K562 (cell line): ENCODE data around the gene SLC13A1. TPM values are rescaled to one million over a fixed set of nuclear protein-coding genes. Genes with fewer than 3 reads are reported as not detected.

ENCODE experiments used
- ATAC-seq: fragments of 200-7000 bp; cut with Tn5 transposase; 3 replicates; pipeline ENCODE4 v1.9.1; 2020; ENCODE audit warnings: moderate library complexity
- BruUV-seq: library from RNA; stranded (reverse); fragments of 400-500 nt; replicated peaks from 2 replicates; lab custom pipeline; 2021; lab: Mats Ljungman, UMichigan
- CTCF ChIA-PET: fragments of 300-600 bp; formaldehyde crosslinking; extraction: SDS; loops from one replicate; lab custom pipeline; 2021; ENCODE audit warnings: low intra/inter-chr PET ratio; lab: Yijun Ruan, JAX
- POLR2A ChIA-PET: fragments of 300-600, 350-650 bp; sonication (Branson Sonifier 250); formaldehyde crosslinking; extraction: SDS; loops from one replicate; lab custom pipeline; 2021; ENCODE audit warnings: antibody characterized with exemption, inconsistent platforms; lab: Yijun Ruan, JAX
- DNase-seq, 4 experiments: peaks; one replicate each; pipeline versions ENCODE4 v3.0.0 to v3.0.0-alpha.2; 2011 to 2018; ENCODE audit warnings: low spot score in 3 of 4, mixed read lengths in 3 of 4; ENCODE audit errors: extremely low read depth in 1 of 4
- FAIRE-seq: peaks from 2 replicates; lab custom pipeline; 2011; peaks lifted over from hg19 to GRCh38; lab: Jason Lieb, UNC
- H2AFZ ChIP-seq: 2 replicates; pipeline ENCODE4 v1.6.0; 2011; ENCODE audit warnings: low read depth, low read length, control low read depth, inconsistent platforms
- H3K27ac ChIP-seq: fragments of 200-600 bp; 3 replicates; pipeline ENCODE4 v1.8.0; 2011; ENCODE audit warnings: low read depth, mild to moderate bottlenecking, control low read depth, inconsistent platforms, low read length, moderate library complexity, mixed read lengths; ENCODE audit errors: extremely low read depth
- H3K27me3 ChIP-seq, 2 experiments: fragments of 300-600 bp in 1 of 2; 2 replicates in 1 of 2; 3 replicates in 1 of 2; pipeline versions ENCODE4 v1.6.0 to v1.8.0; 2011; ENCODE audit warnings: inconsistent platforms in 2 of 2, low read length in 2 of 2, mild to moderate bottlenecking in 1 of 2, mixed read lengths in 1 of 2, moderate library complexity in 1 of 2; ENCODE audit not compliant: control insufficient read depth in 2 of 2, insufficient read depth in 2 of 2
- H3K36me3 ChIP-seq: fragments of 300-600 bp; 3 replicates; pipeline ENCODE4 v1.8.0; 2011; ENCODE audit warnings: mild to moderate bottlenecking, low read length, inconsistent platforms; ENCODE audit not compliant: control insufficient read depth, insufficient read depth
- H3K4me1 ChIP-seq, 2 experiments: fragments of 200-600 bp in 1 of 2; replicated peaks in 1 of 2; 2 replicates in 1 of 2; 3 replicates in 1 of 2; pipeline versions ENCODE4 v1.5.1 to v1.8.0; 2011; ENCODE audit warnings: inconsistent platforms in 2 of 2, low read length in 2 of 2, mild to moderate bottlenecking in 1 of 2, mixed read lengths in 1 of 2, moderate library complexity in 1 of 2; ENCODE audit not compliant: control insufficient read depth in 2 of 2, insufficient read depth in 2 of 2
- H3K4me2 ChIP-seq: 2 replicates; pipeline ENCODE4 v1.6.1; 2011; ENCODE audit warnings: low read length, control low read depth, inconsistent platforms, mixed read lengths; ENCODE audit not compliant: insufficient read depth
- H3K4me3 ChIP-seq: fragments of 200-600 bp; sonication (generic), shearing (Covaris generic); 2 replicates; pipeline ENCODE4 v1.5.1; 2016; ENCODE audit warnings: control low read depth, inconsistent platforms
- H3K79me2 ChIP-seq: fragments of 200-600 bp; 3 replicates; pipeline ENCODE4 v1.8.0; 2011; ENCODE audit warnings: low read length, inconsistent platforms; ENCODE audit not compliant: control insufficient read depth, insufficient read depth
- H3K9ac ChIP-seq, 2 experiments: 2 replicates each; pipeline versions ENCODE4 v1.6.0 to v1.6.1; 2011; ENCODE audit warnings: low read depth in 2 of 2, low read length in 2 of 2, control low read depth in 1 of 2, inconsistent platforms in 1 of 2, mild to moderate bottlenecking in 1 of 2, mixed read lengths in 1 of 2; ENCODE audit not compliant: insufficient read depth in 1 of 2
- H3K9me1 ChIP-seq: one replicate; pipeline ENCODE4 v1.6.0; 2011; ENCODE audit warnings: inconsistent platforms, mild to moderate bottlenecking, low read length, moderate library complexity; ENCODE audit not compliant: control insufficient read depth, insufficient read depth
- H3K9me3 ChIP-seq: replicated peaks from 2 replicates; pipeline ENCODE4 v1.5.1; 2011; ENCODE audit warnings: low read depth, low read length, inconsistent platforms; ENCODE audit not compliant: control insufficient read depth, insufficient read depth
- H4K20me1 ChIP-seq: replicated peaks from 2 replicates; pipeline ENCODE4 v1.6.1; 2011; ENCODE audit warnings: low read length, inconsistent platforms, mixed read lengths; ENCODE audit not compliant: control insufficient read depth, insufficient read depth
- CBX2 ChIP-seq: fragments of 200-600 bp; sonication (generic); IDR thresholded peaks from one replicate; pipeline ENCODE4 v1.6.1; 2012; ENCODE audit warnings: mild to moderate bottlenecking, low read length, inconsistent platforms; ENCODE audit not compliant: insufficient read depth, poor library complexity, severe bottlenecking
- E2F6 ChIP-seq, 2 experiments: IDR thresholded peaks; 2 replicates each; pipeline ENCODE4 v1.6.1; 2011; ENCODE audit warnings: borderline replicate concordance in 1 of 2, control low read depth in 1 of 2, low read depth in 1 of 2, low read length in 1 of 2, mild to moderate bottlenecking in 1 of 2, mixed read lengths in 1 of 2, moderate library complexity in 1 of 2; ENCODE audit not compliant: insufficient read depth in 1 of 2, insufficient read length in 1 of 2, poor library complexity in 1 of 2, severe bottlenecking in 1 of 2; ENCODE audit errors: extremely low read depth in 1 of 2
- HMGXB4 ChIP-seq: sonication (generic); formaldehyde crosslinking; IDR thresholded peaks from 2 replicates; pipeline ENCODE4 v1.8.1; 2023; ENCODE audit warnings: mild to moderate bottlenecking, missing genetic modification reagents
- LEF1 ChIP-seq: fragments of 450-650 bp; IDR thresholded peaks from 2 replicates; pipeline ENCODE4 v1.6.1; 2016; ENCODE audit warnings: mild to moderate bottlenecking
- NCOA4 ChIP-seq: fragments of 450-650 bp; IDR thresholded peaks from 2 replicates; pipeline ENCODE4 v1.6.1; 2018; ENCODE audit warnings: mild to moderate bottlenecking; ENCODE audit not compliant: partially characterized antibody
- ZNF655 ChIP-seq: fragments of 250-450 bp; sonication (Bioruptor Pico); IDR thresholded peaks from 2 replicates; pipeline ENCODE4 v1.5.0; 2021
- WGBS: fragments of 100-300 bp; shearing (Covaris generic); methylation state at CpG from one replicate; pipeline ENCODE4 v1.1.6; 2016; ENCODE audit warnings: low coverage, mixed read lengths; ENCODE audit not compliant: insufficient coverage; ENCODE audit errors: missing lambda C conversion rate; 5-methylcytosine and 5-hydroxymethylcytosine counted together
- in situ Hi-C: fragments of 300-500 bp; cut with MboI; formaldehyde crosslinking; loops from 4 replicates; pipeline ENCODE4 v1.15.0; 2018; ENCODE audit warnings: inconsistent platforms, mixed read lengths
- intact Hi-C: fragments of 100-400 bp; cut with micrococcal nuclease; formaldehyde crosslinking; loops from 2 replicates; pipeline ENCODE4 v1.14.2; 2022
- polyA plus RNA-seq, 8 experiments: library from polyadenylated mRNA; depleted of rRNA in 4 of 8; stranded (reverse) in 5 of 8; unstranded in 3 of 8; fragments of >200 nt; fragmentation: Nextera tagmentation in 2 of 8; fragmentation: Illumina TruSeq in 1 of 8; extraction: Ambion mirVana in 2 of 8; extraction: Trizol in 1 of 8; gene quantifications; 2 replicates each; pipeline versions ENCODE4 v1.2.1 to v1.2.3, GENCODE V29; 2011 to 2014; ENCODE audit warnings: inconsistent platforms in 1 of 8, missing spikeins in 1 of 8
- total RNA-seq, 7 experiments: library from RNA; depleted of rRNA in 6 of 7; stranded (reverse); fragments of >200 nt in 6 of 7; fragmentation: Illumina TruSeq in 2 of 7; extraction: Trizol in 2 of 7; gene quantifications; 2 replicates each; pipeline versions ENCODE4 v1.2.1 to v1.2.3, GENCODE V29; 2011 to 2021; ENCODE audit warnings: low replicate concordance in 1 of 7
- TF ChIP-seq, protein P1 (sequence below): sonication (generic); formaldehyde crosslinking; IDR thresholded peaks from 2 replicates; pipeline ENCODE4 v1.8.1; 2023; ENCODE audit warnings: mild to moderate bottlenecking, missing genetic modification reagents

The SLC13A1 gene
- total and polyA plus RNA-seq, 9 of the 15 experiments (the other 6 are each of a cell fraction or from before 2014, with no cell fraction given): 0.04 TPM; not detected in 8

DNA sequence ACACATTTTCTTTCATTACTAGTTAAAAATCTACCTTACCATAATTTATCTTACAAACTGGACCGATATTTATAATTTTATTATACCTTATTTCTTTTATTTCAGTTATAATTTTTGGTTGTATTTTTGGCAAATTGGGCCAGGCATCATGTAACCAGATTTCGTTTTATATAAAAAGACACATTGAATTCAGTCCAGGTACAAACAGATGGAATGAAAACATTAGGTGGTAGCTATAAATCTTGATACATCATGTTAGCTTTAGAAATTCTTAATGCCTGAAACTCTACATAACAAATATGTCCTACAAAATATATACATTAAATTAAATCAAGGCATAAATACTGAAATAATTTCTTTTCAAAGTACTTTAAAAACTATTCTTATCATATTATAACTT lies 73.1 kb downstream of the SLC13A1 start:
- H3K27me3 ChIP-seq: no peaks in the 10 kb centered on the region
- H3K79me2 ChIP-seq: no peaks in the 10 kb centered on the region
- H3K36me3 ChIP-seq: no peaks in the 10 kb centered on the region
- CTCF ChIA-PET: no interaction called here
- H2AFZ ChIP-seq: no peak overlapping the region
- no peak for TF ChIP-seq LEF1
- TF ChIP-seq, protein P1, sequence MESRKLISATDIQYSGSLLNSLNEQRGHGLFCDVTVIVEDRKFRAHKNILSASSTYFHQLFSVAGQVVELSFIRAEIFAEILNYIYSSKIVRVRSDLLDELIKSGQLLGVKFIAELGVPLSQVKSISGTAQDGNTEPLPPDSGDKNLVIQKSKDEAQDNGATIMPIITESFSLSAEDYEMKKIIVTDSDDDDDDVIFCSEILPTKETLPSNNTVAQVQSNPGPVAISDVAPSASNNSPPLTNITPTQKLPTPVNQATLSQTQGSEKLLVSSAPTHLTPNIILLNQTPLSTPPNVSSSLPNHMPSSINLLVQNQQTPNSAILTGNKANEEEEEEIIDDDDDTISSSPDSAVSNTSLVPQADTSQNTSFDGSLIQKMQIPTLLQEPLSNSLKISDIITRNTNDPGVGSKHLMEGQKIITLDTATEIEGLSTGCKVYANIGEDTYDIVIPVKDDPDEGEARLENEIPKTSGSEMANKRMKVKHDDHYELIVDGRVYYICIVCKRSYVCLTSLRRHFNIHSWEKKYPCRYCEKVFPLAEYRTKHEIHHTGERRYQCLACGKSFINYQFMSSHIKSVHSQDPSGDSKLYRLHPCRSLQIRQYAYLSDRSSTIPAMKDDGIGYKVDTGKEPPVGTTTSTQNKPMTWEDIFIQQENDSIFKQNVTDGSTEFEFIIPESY (CRISPR knock-in tag): no peak
- TF ChIP-seq CBX2: no peak
- no peak for TF ChIP-seq NCOA4
- no peak for TF ChIP-seq E2F6 (IDR thresholded peaks at IDR 0.05; ENCODE audit: borderline replicate concordance in 1 of 2, extremely low read depth in 1 of 2, insufficient read depth in 1 of 2, insufficient read length in 1 of 2, low read depth in 1 of 2, low read length in 1 of 2, poor library complexity in 1 of 2, severe bottlenecking in 1 of 2)
- no peak for TF ChIP-seq ZNF655 (CRISPR knock-in tag)
- no peak for TF ChIP-seq HMGXB4
- 0% methylated on average over 2 of the region's 2 CpGs for WGBS
- H3K4me2 ChIP-seq: no peak overlapping the region
- H3K9me1 ChIP-seq: no peaks in the 10 kb centered on the region
- H3K4me3 ChIP-seq: no peak overlapping the region
- H3K4me1 ChIP-seq: no peaks in the 10 kb centered on the region
- DNase-seq (no peak), ATAC-seq (no peak), FAIRE-seq (no peak)
- no peaks in the 10 kb centered on the region for H3K9me3 ChIP-seq
- POLR2A ChIA-PET: interaction anchor here (0.5 kb wide), 1 partner anchor 789 kb away, joined by 4 read pairs; no protein-coding TSS in a partner anchor
- intact Hi-C loops (no loop called here), in situ Hi-C loops (no loop called here)
- no peaks in the 10 kb centered on the region for H4K20me1 ChIP-seq
- no TSS peak for BruUV-seq
- H3K9ac ChIP-seq: no peak overlapping the region
- H3K27ac ChIP-seq: no peak overlapping the region
